ENCODE measurements around the gene HECTD2.

HECTD2 gene

GRCh38 chr10:91511549-91512330 lies 101.6 kb downstream of the HECTD2 start:
- TF ChIP-seq L3MBTL2 (conservative IDR thresholded peaks at IDR 0.05) (no peak), LEF1 (IDR thresholded peaks at IDR 0.05; ENCODE audit: borderline replicate concordance) (no peak), ARNT (IDR thresholded peaks at IDR 0.05) (no peak), FOXM1 (IDR thresholded peaks at IDR 0.05; ENCODE audit: borderline replicate concordance) (no peak), SUZ12 (IDR thresholded peaks at IDR 0.05) (no peak), SP1 (IDR thresholded peaks at IDR 0.05) (no peak), TARDBP (IDR thresholded peaks at IDR 0.05) (no peak), BHLHE40 (IDR thresholded peaks at IDR 0.05; ENCODE audit: borderline replicate concordance) (no peak), FOXK2 (IDR thresholded peaks at IDR 0.05) (no peak), ZNF384 (IDR thresholded peaks at IDR 0.05) (no peak), NFRKB (IDR thresholded peaks at IDR 0.05) (no peak), FOXA1 (IDR thresholded peaks at IDR 0.05) (no peak), CTBP1 (IDR thresholded peaks at IDR 0.05; ENCODE audit: borderline replicate concordance) (no peak), HDGF (IDR thresholded peaks at IDR 0.05; ENCODE audit: borderline replicate concordance) (no peak), ELF4 (IDR thresholded peaks at IDR 0.05) (no peak), PKNOX1 (IDR thresholded peaks at IDR 0.05) (no peak)
- ChIA-PET POLR2A (no interaction called here), CTCF (no interaction called here)
- DNase-seq (ENCODE audit: extremely low spot score): no peak

DNA sequence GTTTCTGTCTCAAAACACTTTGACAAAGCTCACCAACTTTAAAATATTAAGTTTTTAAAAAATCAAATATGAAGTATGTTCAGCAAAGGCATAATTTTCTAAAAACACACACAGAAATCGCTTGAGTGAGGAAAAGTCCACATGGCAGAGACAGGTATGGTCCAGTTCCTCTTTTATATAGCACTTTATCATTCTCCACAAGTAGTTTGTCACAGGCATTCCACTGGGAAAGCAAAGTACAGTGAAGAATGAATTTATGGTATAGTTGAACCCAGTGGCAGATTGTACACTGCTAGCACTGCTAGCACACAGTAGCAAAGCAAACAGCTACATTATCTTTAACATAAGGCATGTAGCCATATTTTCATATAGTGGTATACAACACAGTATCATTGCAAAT lies 102.3 kb downstream of the HECTD2 start:
- ChIA-PET POLR2A (no interaction called here), CTCF (no interaction called here)
- TF ChIP-seq CTBP1 (IDR thresholded peaks at IDR 0.05; ENCODE audit: borderline replicate concordance) (no peak), PKNOX1 (IDR thresholded peaks at IDR 0.05) (no peak), BHLHE40 (IDR thresholded peaks at IDR 0.05; ENCODE audit: borderline replicate concordance) (no peak), SP1 (IDR thresholded peaks at IDR 0.05) (no peak), SUZ12 (IDR thresholded peaks at IDR 0.05) (no peak), L3MBTL2 (conservative IDR thresholded peaks at IDR 0.05) (no peak), ARNT (IDR thresholded peaks at IDR 0.05) (no peak), ELF4 (IDR thresholded peaks at IDR 0.05) (no peak), NFRKB (IDR thresholded peaks at IDR 0.05) (no peak), FOXM1 (IDR thresholded peaks at IDR 0.05; ENCODE audit: borderline replicate concordance) (no peak), FOXK2 (IDR thresholded peaks at IDR 0.05) (no peak), HDGF (IDR thresholded peaks at IDR 0.05; ENCODE audit: borderline replicate concordance) (no peak), ZNF384 (IDR thresholded peaks at IDR 0.05) (no peak), FOXA1 (IDR thresholded peaks at IDR 0.05) (no peak), TARDBP (IDR thresholded peaks at IDR 0.05) (no peak), LEF1 (IDR thresholded peaks at IDR 0.05; ENCODE audit: borderline replicate concordance) (no peak)
- DNase-seq (ENCODE audit: extremely low spot score): no peak

DNA sequence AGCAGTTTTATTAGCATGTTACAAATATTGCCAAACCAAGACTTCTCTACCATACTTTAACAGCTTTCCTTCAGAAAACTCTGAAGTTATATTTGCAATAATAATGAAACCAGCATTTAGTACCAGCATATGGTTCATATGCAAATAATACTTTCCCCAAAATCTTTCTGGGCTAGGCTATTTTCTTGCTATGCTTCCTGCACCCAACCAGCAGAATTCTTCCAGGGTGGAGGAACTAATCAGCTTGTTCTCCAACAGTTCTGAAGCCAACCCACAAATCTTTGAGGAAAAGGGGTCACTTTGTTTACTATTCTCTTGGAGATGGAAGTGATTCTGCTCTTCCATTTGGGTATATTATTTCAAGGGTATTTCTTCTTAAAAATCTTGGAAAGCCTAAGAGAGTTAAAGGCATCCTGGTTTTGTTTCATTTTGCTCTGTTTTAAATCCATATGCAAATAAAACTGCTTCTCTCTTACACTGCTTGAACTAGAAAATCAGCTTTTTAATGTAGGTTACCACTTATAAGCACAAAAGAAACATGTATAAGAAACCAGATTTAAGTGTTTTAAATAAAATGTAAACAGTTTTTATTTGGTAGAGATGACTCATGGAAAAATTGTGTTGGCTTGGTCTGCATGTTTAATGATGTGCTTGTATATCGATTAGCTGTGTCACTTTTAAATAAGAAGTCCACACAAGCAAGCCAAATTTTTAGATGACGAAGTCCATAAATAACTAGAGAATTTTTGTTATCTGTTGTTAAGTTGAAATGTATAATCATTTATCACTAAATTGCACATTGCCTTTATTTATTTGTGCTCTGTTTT lies 103.7 kb downstream of the HECTD2 start:
- ChIA-PET POLR2A (no interaction called here), CTCF (interaction anchor here (0.6 kb wide), 1 partner anchor 447 kb away, joined by 4 read pairs; no protein-coding TSS in a partner anchor)
- no peak for DNase-seq (ENCODE audit: extremely low spot score)
- TF ChIP-seq ARNT (IDR thresholded peaks at IDR 0.05) (no peak), TARDBP (IDR thresholded peaks at IDR 0.05) (no peak), FOXM1 (IDR thresholded peaks at IDR 0.05; ENCODE audit: borderline replicate concordance) (no peak), L3MBTL2 (conservative IDR thresholded peaks at IDR 0.05) (no peak), PKNOX1 (IDR thresholded peaks at IDR 0.05) (no peak), ELF4 (IDR thresholded peaks at IDR 0.05) (no peak), ZNF384 (IDR thresholded peaks at IDR 0.05) (no peak), HDGF (IDR thresholded peaks at IDR 0.05; ENCODE audit: borderline replicate concordance) (no peak), FOXA1 (IDR thresholded peaks at IDR 0.05) (no peak), BHLHE40 (IDR thresholded peaks at IDR 0.05; ENCODE audit: borderline replicate concordance) (no peak), NFRKB (IDR thresholded peaks at IDR 0.05) (no peak), SP1 (IDR thresholded peaks at IDR 0.05) (no peak), FOXK2 (IDR thresholded peaks at IDR 0.05) (no peak), SUZ12 (IDR thresholded peaks at IDR 0.05) (no peak), CTBP1 (IDR thresholded peaks at IDR 0.05; ENCODE audit: borderline replicate concordance) (no peak)

GRCh38 chr10:91514787-91515186 lies 104.6 kb downstream of the HECTD2 start:
- DNase-seq (ENCODE audit: extremely low spot score): no peak
- POLR2A ChIA-PET: no interaction called here
- TF ChIP-seq ZNF384 (IDR thresholded peaks at IDR 0.05) (no peak), ELF4 (IDR thresholded peaks at IDR 0.05) (no peak), NFRKB (IDR thresholded peaks at IDR 0.05) (no peak), LEF1 (IDR thresholded peaks at IDR 0.05; ENCODE audit: borderline replicate concordance) (no peak), CTBP1 (IDR thresholded peaks at IDR 0.05; ENCODE audit: borderline replicate concordance) (no peak), SUZ12 (IDR thresholded peaks at IDR 0.05) (no peak), FOXA1 (IDR thresholded peaks at IDR 0.05) (no peak), PKNOX1 (IDR thresholded peaks at IDR 0.05) (no peak), FOXM1 (IDR thresholded peaks at IDR 0.05; ENCODE audit: borderline replicate concordance) (no peak), HDGF (IDR thresholded peaks at IDR 0.05; ENCODE audit: borderline replicate concordance) (no peak), FOXK2 (IDR thresholded peaks at IDR 0.05) (no peak), TARDBP (IDR thresholded peaks at IDR 0.05) (no peak), SP1 (IDR thresholded peaks at IDR 0.05) (no peak), ARNT (IDR thresholded peaks at IDR 0.05) (no peak)
- CTCF ChIA-PET: no interaction called here
